Right lobe of liver (tissue), 6 donors: ENCODE measurements around the gene PNPLA1. TPM values are rescaled to one million over a fixed set of nuclear protein-coding genes. Genes with fewer than 3 reads are reported as not detected.

Source experiments
- ATAC-seq, 4 donors: fragments of 200-7000 bp; cut with Tn5 transposase; one replicate each; pipeline ENCODE4 v1.9.1; 2020; ENCODE audit warnings: mild to moderate bottlenecking in 4 of 4, moderate library complexity in 4 of 4
- DNase-seq, 3 donors: peaks; one replicate each; pipeline ENCODE4 v3.0.0-alpha.2; 2020
- H3K27ac ChIP-seq, 3 donors: fragments of 200-600 bp; one replicate each; pipeline ENCODE4 v1.8.0; 2022
- H3K27me3 ChIP-seq, 2 donors: fragments of 200-600 bp; one replicate each; pipeline ENCODE4 v1.8.0; 2022
- H3K36me3 ChIP-seq, 4 donors: fragments of 200-600 bp; sonication (generic) in 1 of 4; one replicate each; pipeline versions ENCODE4 v1.5.1 to v1.8.0; 2017 to 2022; ENCODE audit warnings: control low read depth in 1 of 4
- H3K4me1 ChIP-seq, 4 donors: fragments of 200-600 bp; sonication (generic) in 1 of 4; one replicate each; pipeline versions ENCODE4 v1.5.1 to v1.8.0; 2017 to 2022; ENCODE audit warnings: control low read depth in 1 of 4
- H3K4me3 ChIP-seq, 3 donors: fragments of 200-600 bp; one replicate each; pipeline ENCODE4 v1.8.0; 2022
- H3K9me3 ChIP-seq, 4 donors: fragments of 200-600 bp; sonication (generic) in 1 of 4; one replicate each; pipeline versions ENCODE4 v1.5.1 to v1.8.0; 2017 to 2022; ENCODE audit warnings: control low read depth in 1 of 4
- CTCF ChIP-seq, 4 donors: fragments of 200-600 bp in 3 of 4; fragments of 450-650 bp in 1 of 4; IDR thresholded peaks; one replicate each; pipeline versions ENCODE4 v1.5.1 to v1.8.0; 2016 to 2022; ENCODE audit warnings: antibody characterized with exemption in 4 of 4, mild to moderate bottlenecking in 2 of 4
- POLR2A ChIP-seq: fragments of 450-650 bp; IDR thresholded peaks from one replicate; pipeline ENCODE4 v1.6.1; 2017; ENCODE audit warnings: antibody characterized with exemption, mild to moderate bottlenecking
- WGBS: methylation state at CpG from one replicate; pipeline ENCODE4 v1.1.6; 2018; ENCODE audit warnings: low coverage, low lambda C conversion rate; ENCODE audit not compliant: insufficient coverage; ENCODE audit errors: missing lambda C conversion rate; 5-methylcytosine and 5-hydroxymethylcytosine counted together
- intact Hi-C, 2 donors: fragments of 100-400 bp; cut with DNase I; formaldehyde crosslinking; loops; one replicate each; pipeline versions ENCODE4 v1.11.2 to v1.14.1; 2022
- total RNA-seq, 6 experiments: library from RNA; depleted of rRNA in 2 of 6; stranded (reverse); fragments of >200 nt in 2 of 6; fragmentation: NEBNext Ultra II Directional in 3 of 6; extraction: Animal tissue kit (Norgen Biotek cat#: 25700) in 3 of 6; gene quantifications; one replicate each; pipeline versions ENCODE4 v1.1.0 to v1.2.4, GENCODE V29; 2016 to 2023
- donor health status: DM: no; HTN: yes; CAD: no.
- donor health status: DM: no; HTN: no; CAD: no.
- donor health status: DM: no; HTN: no; CAD: no.
- donor health status: DM: no; HTN: yes; CAD: no.
- donor health status: DM: no; HTN: yes; CAD: no.

Gene PNPLA1
- total RNA-seq, 6 experiments from 2014 or later, result not detected

GRCh38 chr6:36229223-36229622, 40.6 kb upstream of the PNPLA1 start:
- ATAC-seq (peak in 2 of 4 donors; percentile 22 to 27), DNase-seq (no peak)
- no peak overlapping the region for H3K27ac ChIP-seq
- no peaks in the 10 kb centered on the region for H3K27me3 ChIP-seq
- peaks cover 0 to 43% (median 28%) of the 10 kb centered on the region in 4 donors for H3K36me3 ChIP-seq
- no peak overlapping the region for H3K4me3 ChIP-seq
- no peak for TF ChIP-seq CTCF (IDR thresholded peaks at IDR 0.05)
- TF ChIP-seq POLR2A, result no peak
- no peaks in the 10 kb centered on the region for H3K9me3 ChIP-seq
- no CpG with 5 or more reads among the region's 5 CpGs for WGBS
- H3K4me1 ChIP-seq, result no peaks in the 10 kb centered on the region
- intact Hi-C loops, result no loop called here

GRCh38 chr6:36230371-36230770, 39.5 kb upstream of the PNPLA1 start:
- no peak for DNase-seq
- TF ChIP-seq POLR2A (no peak), CTCF (IDR thresholded peaks at IDR 0.05) (no peak)
- H3K4me1 ChIP-seq, result no peaks in the 10 kb centered on the region
- no peak for ATAC-seq
- intact Hi-C loops, result no loop called here
- H3K4me3 ChIP-seq, result no peak overlapping the region
- no peaks in the 10 kb centered on the region for H3K27me3 ChIP-seq
- peaks cover 0 to 39% (median 26%) of the 10 kb centered on the region in 4 donors for H3K36me3 ChIP-seq
- H3K27ac ChIP-seq, result no peak overlapping the region
- no peaks in the 10 kb centered on the region for H3K9me3 ChIP-seq
- 80% methylated on average over 1 of the region's 11 CpGs for WGBS

GRCh38 chr6:36232172-36232571, 37.7 kb upstream of the PNPLA1 start:
- 71% methylated on average over 4 of the region's 4 CpGs for WGBS
- TF ChIP-seq CTCF (IDR thresholded peaks at IDR 0.05), result no peak
- TF ChIP-seq POLR2A, result no peak
- no peaks in the 10 kb centered on the region for H3K4me1 ChIP-seq
- no peak overlapping the region for H3K27ac ChIP-seq
- H3K36me3 ChIP-seq, result peaks cover 0 to 37% (median 23%) of the 10 kb centered on the region in 4 donors
- no peaks in the 10 kb centered on the region for H3K27me3 ChIP-seq
- H3K9me3 ChIP-seq, result no peaks in the 10 kb centered on the region
- no peak overlapping the region for H3K4me3 ChIP-seq
- peak in 2 of 4 donors; percentile 58 to 68 for ATAC-seq
- intact Hi-C loops, result no loop called here
- no peak for DNase-seq

GRCh38 chr6:36235309-36235708, 34.6 kb upstream of the PNPLA1 start:
- Histone ChIP-seq H3K27ac (no peak overlapping the region), H3K4me3 (no peak overlapping the region), H3K36me3 (peaks cover 0 to 15% (median 7%) of the 10 kb centered on the region in 4 donors), H3K4me1 (no peaks in the 10 kb centered on the region), H3K27me3 (no peaks in the 10 kb centered on the region), H3K9me3 (no peaks in the 10 kb centered on the region)
- WGBS, result 52% methylated on average over 3 of the region's 3 CpGs
- ATAC-seq, result peak in 1 of 4 donors; percentile 36
- TF ChIP-seq CTCF (IDR thresholded peaks at IDR 0.05), result no peak
- TF ChIP-seq POLR2A, result no peak
- DNase-seq, result no peak
- intact Hi-C loops, result no loop called here

- H3K4me3 ChIP-seq, result no peak overlapping the region
- no CpG with 5 or more reads among the region's 17 CpGs for WGBS
- TF ChIP-seq POLR2A (no peak), CTCF (IDR thresholded peaks at IDR 0.05) (no peak)
- no peaks in the 10 kb centered on the region for H3K9me3 ChIP-seq
- no peak for ATAC-seq
- H3K27ac ChIP-seq, result no peak overlapping the region
- no peaks in the 10 kb centered on the region for H3K4me1 ChIP-seq
- intact Hi-C loops, result no loop called here
- peaks cover 0 to 10% (median 3%) of the 10 kb centered on the region in 4 donors for H3K36me3 ChIP-seq
- no peaks in the 10 kb centered on the region for H3K27me3 ChIP-seq
- no peak for DNase-seq
These were observed 34.0 kb upstream of the PNPLA1 start for GRCh38 chr6:36235862-36236261.
